ENCODE data around the gene APC. TPM values are rescaled to one million over a fixed set of nuclear protein-coding genes. Genes with fewer than 3 reads are reported as not detected.

Gene APC
- total and polyA plus RNA-seq, 2 of the 8 experiments (the other 6 are each of a cell fraction or from before 2014, with no cell fraction given): 6.8 to 41.9 TPM

- FAIRE-seq (no peak), DNase-seq (ENCODE audit: low read depth in 1 of 2, low spot score in 2 of 2) (no peak)
- Histone ChIP-seq H3K79me1 (ENCODE audit: low read depth, low read length) (no peaks in the 10 kb centered on the region), H2BK120ac (replicated peaks; ENCODE audit: low read depth, low read length) (no peak overlapping the region), H3K18ac (ENCODE audit: extremely low read depth, low read length) (no peak overlapping the region), H3K4me1 (replicated peaks in 1 of 4; ENCODE audit: control insufficient read depth in 3 of 4, insufficient read depth in 4 of 4, low read length in 3 of 4) (peaks cover 0 to 9% (median 5%) of the 10 kb centered on the region in 4 experiments; a peak in 5 of 7 replicates), H3K36me3 (ENCODE audit: control insufficient read depth in 2 of 4, insufficient read depth in 4 of 4, low read length in 3 of 4) (peaks cover 4 to 43% (median 16%) of the 10 kb centered on the region in 4 experiments; a peak in 7 of 8 replicates), H3K4me3 (ENCODE audit: extremely low read depth in 1 of 4, insufficient read depth in 2 of 4, low read depth in 3 of 4, low read length in 4 of 4) (peak overlapping the region; percentile 90 to 96 (median 93)), H2AFZ (ENCODE audit: low read length) (no peak overlapping the region), H3K4me2 (ENCODE audit: insufficient read depth in 1 of 2, low read depth in 2 of 2, low read length in 2 of 2) (peak overlapping the region; percentile 58 to 77), H2BK15ac (ENCODE audit: low read length) (no peak overlapping the region), H2BK5ac (ENCODE audit: low read depth, low read length) (no peak overlapping the region), H4K91ac (replicated peaks; ENCODE audit: insufficient read length, low read length) (no peak overlapping the region), H3K27ac (ENCODE audit: low read depth, low read length) (no peak overlapping the region), H3K27me3 (replicated peaks in 1 of 4; ENCODE audit: control insufficient read depth in 3 of 4, extremely low read depth in 1 of 4, insufficient read depth in 3 of 4, low read length in 3 of 4) (no peaks in the 10 kb centered on the region; a peak in 2 of 7 replicates), H4K5ac (ENCODE audit: insufficient read length, low read depth, low read length) (no peak overlapping the region), H4K20me1 (replicated peaks in 1 of 2; ENCODE audit: control insufficient read depth in 1 of 2, insufficient read depth in 2 of 2, low read length in 2 of 2) (peaks cover 2% of the 10 kb centered on the region in 2 experiments), H2BK20ac (ENCODE audit: low read length) (no peak overlapping the region), H4K8ac (ENCODE audit: extremely low read depth, insufficient read depth, low read length) (no peak overlapping the region), H2BK12ac (ENCODE audit: low read depth, low read length) (no peak overlapping the region), H3K23ac (ENCODE audit: insufficient read length) (no peak overlapping the region), H2AK5ac (ENCODE audit: low read depth, low read length) (no peak overlapping the region), H3K56ac (replicated peaks; ENCODE audit: insufficient read length, low read depth, low read length) (no peak overlapping the region), H3K9ac (replicated peaks in 1 of 4; ENCODE audit: extremely low read depth in 1 of 4, low read depth in 3 of 4, low read length in 3 of 4) (peak overlapping the region in 3 of 4 experiments; percentile 39 to 89 (median 85); a peak in 3 of 7 replicates), H3K4ac (replicated peaks; ENCODE audit: insufficient read length, low read depth, low read length) (no peak overlapping the region), H3K14ac (ENCODE audit: insufficient read length) (no peak overlapping the region), H3K79me2 (ENCODE audit: control insufficient read depth in 1 of 2, insufficient read depth in 2 of 2, low read length in 2 of 2) (peaks cover 11 to 33% of the 10 kb centered on the region in 2 experiments; a peak in 3 of 4 replicates), H3K9me3 (ENCODE audit: insufficient read depth in 2 of 2, low read depth in 1 of 2, low read length in 1 of 2) (no peaks in the 10 kb centered on the region), H3K23me2 (ENCODE audit: low read depth, low read length) (0 out of 2 replicates have a peak, but pooled peaks cover 3% of the 10 kb centered on the region)
- ChIA-PET CTCF (ENCODE audit: partially characterized antibody) (interaction anchor here (0.6 kb wide), 1 partner anchor 28 kb away, joined by 3 read pairs; no protein-coding TSS in a partner anchor), POLR2A (ENCODE audit: partially characterized antibody) (interaction anchor here (1.2 to 2.4 kb wide), 3 partner anchors 15 to 114 kb away, joined by 3 to 12 read pairs (median 9); partner anchors contain the start of genes DCP2 and REEP5)
- no peak for TF ChIP-seq EP300 (IDR thresholded peaks at IDR 0.05; ENCODE audit: borderline replicate concordance in 1 of 2, low read depth in 2 of 2, low read length in 2 of 2)
- no peak for TF ChIP-seq MAX (IDR thresholded peaks at IDR 0.05)
- no peak for TF ChIP-seq ATF3 (IDR thresholded peaks at IDR 0.05; ENCODE audit: insufficient read depth, low read depth, low read length)
- TF ChIP-seq RAD21 (IDR thresholded peaks at IDR 0.05 in 1 of 2, conservative IDR thresholded peaks at IDR 0.05 in 1 of 2; ENCODE audit: low read depth in 2 of 2, low read length in 2 of 2): no peak
- no peak for TF ChIP-seq POLR2AphosphoS5 (IDR thresholded peaks at IDR 0.05; ENCODE audit: low read depth, low read length)
- no peak for TF ChIP-seq MAFK (IDR thresholded peaks at IDR 0.05; ENCODE audit: low read depth, low read length)
- 63% methylated on average over 9 of the region's 9 CpGs; no CpG with 5 or more reads in 1 of the 2 experiments for WGBS, 2 experiments (ENCODE audit: extremely low coverage in 1 of 2, insufficient coverage in 1 of 2, insufficient read length in 1 of 2, insufficient replicate concordance in 2 of 2, low coverage in 1 of 2, low lambda C conversion rate in 2 of 2, missing lambda C conversion rate in 1 of 2)
Measured at GRCh38 chr5:112862085-112862484, 124.4 kb downstream of the APC start.
